Astrocyte of the hippocampus (primary cell): Measurements from ENCODE around the gene CENPV.

Experiments used
- DNase-seq: peaks from one replicate; pipeline ENCODE4 v3.0.0; 2011; ENCODE audit warnings: low read depth, low spot score

Gene CENPV

GRCh38 chr17:16361874-16362273, 8.6 kb upstream of the CENPV start:
- DNase-seq: no peak

- DNase-seq: no peak
Observed at GRCh38 chr17:16358394-16358793, 5.1 kb upstream of the CENPV start.

DNA sequence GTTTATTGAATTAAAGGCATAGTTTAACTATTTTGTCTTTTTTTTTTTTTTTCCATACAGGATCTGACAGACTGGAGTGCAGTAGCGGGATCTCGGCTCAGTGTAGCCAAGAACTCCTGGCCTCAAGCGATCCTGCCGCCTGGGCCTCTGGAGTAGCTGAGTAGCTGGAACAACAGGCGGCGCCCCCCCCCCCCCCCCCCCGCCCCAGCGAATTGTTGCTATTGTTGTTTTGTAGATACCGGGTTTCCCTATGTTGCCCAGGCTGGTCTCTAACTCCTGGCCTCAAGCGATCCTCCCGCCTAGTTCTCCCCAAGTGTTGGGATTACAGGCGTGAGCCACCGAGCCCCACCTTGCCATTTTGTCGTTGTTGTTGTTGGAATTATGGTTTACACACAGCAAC, 1.3 kb upstream of the CENPV start:
- no peak for DNase-seq

GRCh38 chr17:16352667-16353316, 477 bp downstream of the CENPV start:
- DNase-seq: no peak

DNA sequence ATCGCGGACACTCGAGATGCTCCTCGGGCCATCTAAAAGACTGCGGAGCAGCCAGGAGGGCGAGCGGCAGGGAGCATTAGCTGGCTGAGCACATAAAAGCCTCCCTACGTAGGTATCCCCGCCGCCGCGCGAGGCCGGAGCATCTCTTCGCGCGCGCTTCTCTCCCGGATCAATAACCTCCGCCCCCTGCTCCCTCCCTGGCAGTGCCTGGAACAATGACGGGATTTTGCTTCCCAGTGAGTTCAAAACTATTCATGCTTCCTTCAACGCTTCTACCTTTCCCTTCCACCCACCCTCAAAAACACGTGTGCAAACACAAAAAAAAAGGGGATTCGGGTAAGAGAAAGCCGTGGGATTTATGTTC, 984 bp downstream of the CENPV start:
- DNase-seq: peak; percentile 66

DNA sequence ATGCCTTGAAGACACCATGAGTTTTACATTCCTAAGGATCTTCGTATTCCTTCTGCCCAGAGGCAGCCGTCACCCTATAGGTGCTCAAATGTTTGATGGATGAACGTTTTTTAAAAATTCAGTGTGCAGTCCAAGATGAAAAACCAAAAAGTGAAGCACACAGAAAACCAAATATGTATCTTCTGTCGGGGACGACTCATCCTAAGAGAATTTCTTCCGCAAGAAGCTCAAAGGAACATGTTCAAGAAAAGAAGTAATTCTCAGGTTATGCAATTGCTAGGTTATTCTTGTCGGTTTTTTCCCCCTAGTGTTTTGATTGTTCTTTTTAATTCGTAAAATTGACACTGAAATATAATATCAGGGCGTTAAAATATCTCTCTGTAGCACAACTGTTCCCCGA, 1.4 kb downstream of the CENPV start:
- DNase-seq: peak; percentile 28

- no peak for DNase-seq
Observed at GRCh38 chr17:16349431-16349830, 3.8 kb downstream of the CENPV start.

DNA sequence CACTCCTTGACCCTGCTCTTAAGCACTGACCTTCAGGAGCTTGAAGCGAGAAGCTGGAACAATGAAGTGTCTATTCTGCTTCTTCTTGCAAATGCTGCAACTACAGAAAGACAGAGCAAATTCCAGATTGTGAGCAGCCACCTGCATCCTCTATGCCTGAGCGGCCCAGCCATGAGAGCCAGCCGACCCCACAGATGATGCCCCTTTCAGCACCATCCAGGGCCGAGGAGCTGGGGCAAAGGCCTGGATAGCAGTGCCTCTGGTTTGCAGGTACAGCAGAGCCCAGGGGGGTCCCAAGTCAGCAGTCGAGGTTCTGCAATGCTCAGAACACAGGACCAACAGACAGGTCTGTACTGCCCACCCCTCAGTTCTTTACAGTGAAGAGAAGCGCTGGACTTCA, 4.7 kb downstream of the CENPV start:
- DNase-seq: no peak

DNA sequence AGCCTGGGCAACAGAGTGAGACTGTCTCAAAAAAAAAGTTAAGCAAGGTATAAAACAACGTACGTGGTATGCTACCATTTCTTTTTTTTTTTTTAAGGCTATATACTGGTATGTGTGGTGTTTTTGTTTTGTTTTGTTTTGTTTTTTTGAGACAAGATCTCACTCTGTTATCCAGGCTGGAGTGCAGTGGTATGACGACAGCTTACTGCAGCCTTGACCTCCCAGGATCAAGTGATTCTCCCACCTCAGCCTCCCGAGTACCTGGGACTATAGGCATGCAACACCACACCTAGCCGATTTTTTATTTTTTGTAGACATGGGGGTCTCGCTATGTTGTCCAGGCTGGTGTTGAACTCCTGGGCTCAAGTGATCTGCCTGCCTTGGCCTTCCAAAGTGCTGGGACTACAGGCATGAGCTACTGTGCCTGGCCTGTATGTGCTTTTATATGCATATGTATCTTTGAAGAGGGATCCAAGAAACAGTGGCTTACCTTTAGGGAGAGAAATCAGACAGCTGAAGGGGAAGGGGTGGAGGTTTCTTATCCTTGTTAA, 6.5 kb downstream of the CENPV start:
- no peak for DNase-seq

- DNase-seq: no peak
Observed at GRCh38 chr17:16345565-16345964, 7.7 kb downstream of the CENPV start.

GRCh38 chr17:16343569-16343968, 9.7 kb downstream of the CENPV start:
- DNase-seq: no peak

- peak; percentile 52 for DNase-seq
Observed at GRCh38 chr17:16342979-16343378, 10.3 kb downstream of the CENPV start.

- no peak for DNase-seq
Observed at GRCh38 chr17:16339959-16340358, 13.3 kb downstream of the CENPV start.

GRCh38 chr17:16339402-16339801, 13.9 kb downstream of the CENPV start:
- DNase-seq: no peak

- no peak for DNase-seq
Observed at GRCh38 chr17:16338391-16338790, 14.9 kb downstream of the CENPV start.

GRCh38 chr17:16329519-16330271, 23.6 kb downstream of the CENPV start:
- DNase-seq: peak; percentile 86

DNA sequence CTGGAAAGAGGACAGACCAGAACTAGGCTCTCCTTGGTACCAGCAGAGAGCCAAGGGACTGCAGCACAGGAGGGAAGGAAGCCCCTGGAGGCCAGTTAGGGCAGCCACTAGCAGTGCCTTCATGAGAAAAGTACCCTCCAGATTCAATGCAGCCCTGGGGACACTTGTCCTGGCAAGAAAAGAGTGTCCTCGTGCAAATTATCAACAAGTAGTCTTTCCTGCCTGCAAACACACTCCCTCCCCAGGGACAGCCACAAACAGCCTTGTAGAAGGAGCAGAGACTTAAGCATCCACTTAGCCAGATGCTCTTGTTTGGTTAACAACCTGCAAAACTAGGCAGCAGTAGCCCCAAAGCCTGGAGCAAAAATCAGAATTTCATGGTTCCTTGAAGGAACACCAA, 24.3 kb downstream of the CENPV start:
- DNase-seq: no peak

DNA sequence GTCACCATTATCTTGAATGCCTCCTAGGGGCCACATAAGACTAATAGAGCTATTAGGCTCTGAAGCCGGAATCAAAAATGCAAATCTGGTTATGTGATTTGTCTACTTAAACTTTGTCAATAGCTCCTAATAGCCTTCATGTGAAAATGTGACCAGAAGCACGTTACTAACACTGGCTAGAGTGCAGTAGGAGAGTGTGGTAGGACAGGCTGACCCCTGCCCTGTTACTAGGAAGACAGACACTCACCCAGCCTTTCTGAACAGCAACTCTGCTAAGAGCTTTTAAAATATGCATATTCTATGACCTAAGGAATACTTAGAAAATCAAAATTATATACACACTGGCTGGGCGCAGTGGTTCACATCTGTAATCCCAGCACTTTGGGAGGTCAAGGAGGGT, 26.3 kb downstream of the CENPV start:
- no peak for DNase-seq

DNA sequence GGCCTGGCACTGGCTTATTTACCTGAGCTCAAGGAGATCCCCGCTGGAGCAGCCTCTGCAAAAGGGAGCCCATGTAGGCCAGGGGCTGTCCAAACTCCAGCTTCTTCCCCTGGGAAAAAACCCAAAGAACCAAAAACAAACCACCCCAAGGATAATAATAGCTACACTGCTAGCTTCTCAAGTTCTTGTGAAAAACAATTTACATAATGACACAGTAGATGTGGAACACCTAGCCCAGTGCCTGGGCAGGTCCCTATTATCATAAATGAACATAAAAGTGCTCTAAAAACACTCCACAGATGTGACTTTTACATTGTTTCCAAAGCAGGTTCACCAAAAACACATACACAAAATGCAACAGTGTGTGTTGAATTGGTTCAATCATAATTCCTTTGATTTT, 27.3 kb downstream of the CENPV start:
- no peak for DNase-seq

- peak; percentile 67 for DNase-seq
Observed at GRCh38 chr17:16322636-16323035, 30.6 kb downstream of the CENPV start.

- no peak for DNase-seq
Observed at GRCh38 chr17:16319969-16320368, 33.3 kb downstream of the CENPV start.

DNA sequence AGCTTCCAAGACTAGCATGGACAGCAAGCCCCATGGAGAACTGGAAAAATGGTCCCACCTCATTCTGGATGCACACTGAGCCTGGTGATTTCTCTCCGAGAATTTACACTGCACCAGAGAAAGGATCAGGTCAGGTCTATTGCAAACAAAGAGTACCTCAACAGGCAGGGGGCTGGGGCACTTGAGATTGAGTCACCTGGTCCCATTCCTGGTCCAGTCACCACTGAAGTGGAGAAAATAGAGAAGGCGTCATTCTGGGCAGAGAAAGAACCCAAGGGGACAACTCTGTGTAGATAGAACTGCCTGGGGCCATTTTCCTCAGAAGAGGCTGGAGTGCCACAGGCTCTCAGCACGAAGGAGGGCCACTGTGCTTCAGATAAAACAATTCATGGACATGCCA, 38.4 kb downstream of the CENPV start:
- no peak for DNase-seq

DNA sequence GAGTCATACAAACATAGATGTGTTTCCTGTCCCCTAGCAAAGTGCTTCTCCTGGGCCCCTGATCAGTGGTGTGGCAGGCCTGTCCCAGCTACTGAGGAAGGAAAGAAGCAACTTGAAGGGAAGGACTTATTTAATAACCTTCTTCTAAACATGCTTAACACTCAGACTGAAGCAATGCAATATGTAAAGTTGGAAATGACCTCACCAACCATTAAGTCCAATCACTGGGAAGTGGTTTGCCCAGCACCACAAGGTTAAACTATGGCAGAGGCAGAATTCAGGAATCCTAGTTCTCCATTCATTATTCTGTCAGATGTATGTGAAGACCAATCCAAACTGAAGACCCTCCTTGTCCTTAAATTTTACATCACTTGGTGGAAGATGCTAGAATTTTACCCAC, 39.1 kb downstream of the CENPV start:
- DNase-seq: peak; percentile 22
